NCI-H1092 (cell line): ENCODE results near the gene KREMEN1.
"Not testable (repeated sequence)": the region's sequence is repeated elsewhere in the genome, so short reads cannot be mapped to it uniquely, and the experiment has no call there.

Experiments
- DNase-seq: peaks from one replicate; lab custom pipeline; 2025; lab: John Stamatoyannopoulos, UW

The KREMEN1 gene

GRCh38 chr22:29078036-29078868 lies 5.4 kb downstream of the KREMEN1 start:
- DNase-seq: no peak

- no peak for DNase-seq
Measured at GRCh38 chr22:29078869-29079207, 6.0 kb downstream of the KREMEN1 start.

GRCh38 chr22:29079218-29079901 lies 6.5 kb downstream of the KREMEN1 start:
- peak; percentile 86 for DNase-seq

GRCh38 chr22:29080106-29080975 lies 7.5 kb downstream of the KREMEN1 start:
- no peak for DNase-seq

- DNase-seq: no peak
Measured at GRCh38 chr22:29081517-29082236, 8.8 kb downstream of the KREMEN1 start.

GRCh38 chr22:29082826-29083545 lies 10.2 kb downstream of the KREMEN1 start:
- no peak for DNase-seq

GRCh38 chr22:29083576-29083932 lies 10.7 kb downstream of the KREMEN1 start:
- DNase-seq: not testable (repeated sequence)

GRCh38 chr22:29083933-29084591 lies 11.2 kb downstream of the KREMEN1 start:
- no peak for DNase-seq

- DNase-seq: no peak
Measured at GRCh38 chr22:29087012-29087411, 14.2 kb downstream of the KREMEN1 start.

GRCh38 chr22:29088809-29089208 lies 16.0 kb downstream of the KREMEN1 start:
- no peak for DNase-seq

- DNase-seq: no peak
Measured at GRCh38 chr22:29089507-29089906, 16.7 kb downstream of the KREMEN1 start.

GRCh38 chr22:29090039-29090438 lies 17.2 kb downstream of the KREMEN1 start:
- no peak for DNase-seq

GRCh38 chr22:29092243-29092642 lies 19.4 kb downstream of the KREMEN1 start:
- no peak for DNase-seq

GRCh38 chr22:29093030-29093429 lies 20.2 kb downstream of the KREMEN1 start:
- no peak for DNase-seq

- DNase-seq: no peak
Measured at GRCh38 chr22:29093501-29094300, 20.9 kb downstream of the KREMEN1 start.

GRCh38 chr22:29095459-29095858 lies 22.6 kb downstream of the KREMEN1 start:
- no peak for DNase-seq

GRCh38 chr22:29096736-29097669 lies 24.2 kb downstream of the KREMEN1 start:
- no peak for DNase-seq

- DNase-seq: no peak
Measured at GRCh38 chr22:29098296-29098695, 25.5 kb downstream of the KREMEN1 start.

- DNase-seq: no peak
Measured at GRCh38 chr22:29102300-29102699, 29.5 kb downstream of the KREMEN1 start.
